Fibroblast of lung (primary cell): Measurements from ENCODE around the gene ERICH2. TPM values are rescaled to one million over a fixed set of nuclear protein-coding genes. Genes with fewer than 3 reads are reported as not detected.

ENCODE experiments used
- DNase-seq, 2 donors: peaks; one replicate each; pipeline versions ENCODE4 v3.0.0 to v3.0.0-alpha.2; 2010; ENCODE audit warnings: low read depth in 2 of 2
- H2AFZ ChIP-seq: 2 replicates; pipeline ENCODE4 v1.5.1; 2012; ENCODE audit warnings: low read length, control low read depth, inconsistent platforms
- H3K27ac ChIP-seq: 2 replicates; pipeline ENCODE4 v1.5.1; 2011; ENCODE audit warnings: low read length, control low read depth; ENCODE audit not compliant: insufficient read depth
- H3K27me3 ChIP-seq: 2 replicates; pipeline ENCODE4 v1.5.1; 2011; ENCODE audit warnings: mild to moderate bottlenecking, low read length; ENCODE audit not compliant: control insufficient read depth, insufficient read depth
- H3K36me3 ChIP-seq: 2 replicates; pipeline ENCODE4 v1.5.1; 2011; ENCODE audit warnings: low read length; ENCODE audit not compliant: control insufficient read depth, insufficient read depth
- H3K4me1 ChIP-seq: 2 replicates; pipeline ENCODE4 v1.5.1; 2011; ENCODE audit warnings: low read length; ENCODE audit not compliant: control insufficient read depth, insufficient read depth; ENCODE audit errors: extremely low read depth
- H3K4me2 ChIP-seq: 2 replicates; pipeline ENCODE4 v1.5.1; 2011; ENCODE audit warnings: low read length, control low read depth; ENCODE audit not compliant: insufficient read depth; ENCODE audit errors: extremely low read depth
- H3K4me3 ChIP-seq, 4 experiments: fragments of 200-600 bp in 1 of 4; sonication (generic) in 1 of 4; replicated peaks in 1 of 4; 2 replicates each; pipeline ENCODE4 v1.5.1; 2011 to 2016; ENCODE audit warnings: low read length in 4 of 4, low read depth in 3 of 4, mild to moderate bottlenecking in 3 of 4, control low read depth in 2 of 4, inconsistent platforms in 1 of 4, mixed read lengths in 1 of 4; ENCODE audit not compliant: insufficient read depth in 1 of 4; ENCODE audit errors: control extremely low read depth in 1 of 4
- H3K79me2 ChIP-seq: 2 replicates; pipeline ENCODE4 v1.5.1; 2012; ENCODE audit warnings: mild to moderate bottlenecking, low read length, inconsistent platforms; ENCODE audit not compliant: control insufficient read depth, insufficient read depth
- H3K9ac ChIP-seq: 2 replicates; pipeline ENCODE4 v1.5.1; 2011; ENCODE audit warnings: mild to moderate bottlenecking, low read length, control low read depth; ENCODE audit not compliant: insufficient read depth
- H3K9me3 ChIP-seq: 2 replicates; pipeline ENCODE4 v1.5.1; 2012; ENCODE audit warnings: low read depth, low read length; ENCODE audit not compliant: control insufficient read depth, insufficient read depth
- H4K20me1 ChIP-seq: 2 replicates; pipeline ENCODE4 v1.5.1; 2011; ENCODE audit warnings: low read length; ENCODE audit not compliant: control insufficient read depth, insufficient read depth; ENCODE audit errors: extremely low read depth
- CTCF ChIP-seq, 2 donors: IDR thresholded peaks in 1 of 2; conservative IDR thresholded peaks in 1 of 2; 1 replicate in 1 of 2; 2 replicates in 1 of 2; pipeline ENCODE4 v1.5.1; 2011 to 2012; ENCODE audit warnings: low read length in 2 of 2, control low read depth in 1 of 2, inconsistent platforms in 1 of 2, low read depth in 1 of 2, mild to moderate bottlenecking in 1 of 2
- EZH2 ChIP-seq: IDR thresholded peaks from 2 replicates; pipeline ENCODE4 v1.5.1; 2012; ENCODE audit warnings: low read length, control low read depth, mild to moderate bottlenecking; ENCODE audit errors: missing control alignments
- polyA plus RNA-seq, 2 donors: library from polyadenylated mRNA; depleted of rRNA in 1 of 2; stranded (reverse) in 1 of 2; unstranded in 1 of 2; fragments of >200 nt; gene quantifications; 2 replicates each; pipeline ENCODE4 v1.2.1, GENCODE V29; 2011 to 2012; ENCODE audit warnings: missing spikeins in 1 of 2
- total RNA-seq: library from RNA; depleted of rRNA; stranded (reverse); fragments of >200 nt; gene quantifications from 2 replicates; pipeline ENCODE4 v1.2.1, GENCODE V29; 2014

ERICH2 gene
- total and polyA plus RNA-seq, 2 donors (not counting 1 experiment from before 2014, with no cell fraction given) = 3.1 TPM; not detected in 1

GRCh38 chr2:170783549-170783948 lies 13.4 kb downstream of the ERICH2 start:
- Histone ChIP-seq H3K27me3 (no peaks in the 10 kb centered on the region), H3K9ac (no peak overlapping the region), H3K36me3 (no peaks in the 10 kb centered on the region), H2AFZ (no peak overlapping the region), H3K9me3 (no peaks in the 10 kb centered on the region), H4K20me1 (no peaks in the 10 kb centered on the region), H3K4me1 (no peaks in the 10 kb centered on the region), H3K79me2 (no peaks in the 10 kb centered on the region), H3K4me2 (no peak overlapping the region), H3K4me3 (no peak overlapping the region), H3K27ac (no peak overlapping the region)
- TF ChIP-seq CTCF (conservative IDR thresholded peaks at IDR 0.05 in 1 of 2, IDR thresholded peaks at IDR 0.05 in 1 of 2; ENCODE audit: low read depth in 1 of 2, low read length in 2 of 2) = no peak
- TF ChIP-seq EZH2 = no peak
- no peak for DNase-seq

- Histone ChIP-seq H2AFZ (no peak overlapping the region), H3K9ac (no peak overlapping the region), H3K79me2 (no peaks in the 10 kb centered on the region), H3K4me1 (no peaks in the 10 kb centered on the region), H3K4me2 (no peak overlapping the region), H4K20me1 (no peaks in the 10 kb centered on the region), H3K9me3 (no peaks in the 10 kb centered on the region), H3K36me3 (no peaks in the 10 kb centered on the region), H3K4me3 (no peak overlapping the region), H3K27me3 (no peaks in the 10 kb centered on the region), H3K27ac (no peak overlapping the region)
- TF ChIP-seq EZH2 = no peak
- no peak for DNase-seq
Measured at GRCh38 chr2:170798996-170799395, 28.8 kb downstream of the ERICH2 start.

DNA sequence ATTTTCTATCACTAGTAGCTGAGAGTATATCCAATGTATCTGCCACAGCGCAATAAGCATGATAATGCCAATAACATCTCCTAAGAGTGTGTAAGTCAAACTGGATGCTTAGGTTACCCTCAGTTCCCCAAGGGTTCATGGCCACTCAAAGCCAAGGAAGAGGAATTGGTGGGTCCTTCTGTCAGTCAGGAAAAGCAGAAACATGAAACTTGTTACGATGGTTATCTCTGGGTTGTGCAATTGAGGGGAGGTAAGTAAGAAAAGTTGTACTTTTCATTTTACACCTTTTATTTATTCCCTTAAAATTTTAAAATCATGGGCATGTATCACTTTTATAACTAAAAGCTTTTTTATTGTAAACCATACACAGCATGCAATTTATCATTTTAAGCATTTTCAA lies 36.4 kb downstream of the ERICH2 start:
- Histone ChIP-seq H3K4me1 (no peaks in the 10 kb centered on the region), H3K9me3 (no peaks in the 10 kb centered on the region), H2AFZ (no peak overlapping the region), H3K79me2 (no peaks in the 10 kb centered on the region), H3K27ac (no peak overlapping the region), H3K36me3 (no peaks in the 10 kb centered on the region), H4K20me1 (no peaks in the 10 kb centered on the region), H3K4me2 (no peak overlapping the region), H3K4me3 (no peak overlapping the region), H3K27me3 (no peaks in the 10 kb centered on the region), H3K9ac (no peak overlapping the region)
- no peak for DNase-seq
- TF ChIP-seq EZH2 (no peak), CTCF (conservative IDR thresholded peaks at IDR 0.05 in 1 of 2, IDR thresholded peaks at IDR 0.05 in 1 of 2; ENCODE audit: low read depth in 1 of 2, low read length in 2 of 2) (no peak)
